CD4-positive, alpha-beta T cell treated with Interleukin-4 for 4 hours (primary cell): ENCODE results near the gene TTC22.

ENCODE experiments used
- DNase-seq: peaks from one replicate; pipeline ENCODE4 v3.0.0-alpha.2; 2020

The TTC22 gene

GRCh38 chr1:54745274-54745673, 55.8 kb downstream of the TTC22 start:
- no peak for DNase-seq

- DNase-seq = no peak
These were observed 56.4 kb downstream of the TTC22 start for GRCh38 chr1:54744696-54745095.

GRCh38 chr1:54743416-54744226, 57.5 kb downstream of the TTC22 start:
- DNase-seq = no peak

- DNase-seq = no peak
These were observed 58.8 kb downstream of the TTC22 start for GRCh38 chr1:54742282-54742681.

GRCh38 chr1:54741531-54741930, 59.6 kb downstream of the TTC22 start:
- DNase-seq = no peak

GRCh38 chr1:54738244-54738643, 62.9 kb downstream of the TTC22 start:
- DNase-seq = no peak

- no peak for DNase-seq
These were observed 64.4 kb downstream of the TTC22 start for GRCh38 chr1:54736685-54737084.
